Fibroblast of peridontal ligament (primary cell): ENCODE data around the gene AMER3.
"Not testable (repeated sequence)": the region's sequence is repeated elsewhere in the genome, so short reads cannot be mapped to it uniquely, and the experiment has no call there.

ENCODE experiments used
- DNase-seq: peaks from one replicate; pipeline ENCODE4 v3.0.0-alpha.2; 2010; ENCODE audit errors: extremely low read depth

AMER3 gene

DNA sequence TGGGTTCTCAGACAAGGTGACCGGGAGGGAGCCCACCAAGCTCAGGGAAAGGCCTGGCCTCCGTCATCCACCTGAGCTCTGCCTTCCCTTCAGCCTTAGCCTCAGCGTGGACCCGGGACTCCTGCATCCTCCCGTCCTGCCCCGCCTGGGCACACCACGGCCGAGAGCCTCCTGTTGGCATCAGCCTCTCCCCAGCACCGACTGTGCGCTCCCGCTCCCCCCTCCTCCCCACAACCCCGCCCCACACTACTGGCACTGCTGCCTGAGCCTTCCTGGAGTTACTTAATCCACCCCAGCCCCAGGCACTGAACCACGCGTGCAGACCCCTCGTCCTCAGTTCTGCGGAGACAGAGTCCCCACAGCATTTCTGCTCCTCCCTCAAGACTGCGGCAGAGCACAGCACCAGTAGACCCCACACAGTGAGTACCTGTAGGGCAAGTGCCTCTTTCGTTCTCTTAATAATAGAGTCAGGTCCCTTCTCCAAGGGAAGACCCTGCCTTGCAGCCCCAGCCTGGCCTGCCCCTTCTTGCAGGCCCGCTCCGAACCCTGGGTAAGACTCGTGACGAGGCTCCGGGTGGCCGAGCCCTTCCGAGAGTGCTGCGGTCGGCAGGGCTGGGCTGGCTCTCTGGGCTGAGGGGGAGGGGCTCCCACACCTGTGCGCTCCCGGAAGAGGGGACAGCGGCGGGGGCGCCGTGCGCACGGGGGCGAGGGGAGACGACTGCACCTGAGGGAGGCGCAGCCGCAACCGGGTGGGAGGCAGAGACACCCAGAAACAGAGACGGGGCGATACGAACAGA lies at the start of gene AMER3:
AMER3 (plus strand) TSS at position 285 of the 797 bp plus-strand sequence. CDS start 6,533 bp downstream, outside the sequence.
- DNase-seq = no peak

- DNase-seq = not testable (repeated sequence)
Observed at GRCh38 chr2:130714795-130715194, 40.5 kb upstream of the AMER3 start.

- DNase-seq = no peak
Observed at GRCh38 chr2:130720036-130720435, 35.3 kb upstream of the AMER3 start.

DNA sequence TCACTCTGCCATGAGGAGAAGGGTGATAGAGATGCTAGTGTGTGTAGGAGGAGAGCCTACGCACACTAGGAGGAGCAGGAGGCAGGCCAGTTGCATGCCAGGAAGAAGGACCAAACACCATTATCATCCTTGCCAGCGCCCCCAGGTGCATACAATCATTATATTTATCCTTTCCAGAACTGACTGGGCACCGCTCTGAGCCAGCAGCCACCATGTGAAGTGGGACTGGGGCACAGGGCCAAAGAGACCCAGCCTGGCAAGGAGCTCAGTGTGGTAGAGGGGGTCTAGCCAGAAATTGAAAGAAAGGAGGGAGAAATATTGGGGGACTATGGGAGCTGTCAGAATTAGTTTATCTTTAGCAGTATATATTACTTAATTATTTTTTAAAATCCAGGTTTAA lies 34.8 kb upstream of the AMER3 start:
- DNase-seq = no peak

GRCh38 chr2:130724455-130724854 lies 30.9 kb upstream of the AMER3 start:
- no peak for DNase-seq

GRCh38 chr2:130726614-130727180 lies 28.6 kb upstream of the AMER3 start:
- no peak for DNase-seq

DNA sequence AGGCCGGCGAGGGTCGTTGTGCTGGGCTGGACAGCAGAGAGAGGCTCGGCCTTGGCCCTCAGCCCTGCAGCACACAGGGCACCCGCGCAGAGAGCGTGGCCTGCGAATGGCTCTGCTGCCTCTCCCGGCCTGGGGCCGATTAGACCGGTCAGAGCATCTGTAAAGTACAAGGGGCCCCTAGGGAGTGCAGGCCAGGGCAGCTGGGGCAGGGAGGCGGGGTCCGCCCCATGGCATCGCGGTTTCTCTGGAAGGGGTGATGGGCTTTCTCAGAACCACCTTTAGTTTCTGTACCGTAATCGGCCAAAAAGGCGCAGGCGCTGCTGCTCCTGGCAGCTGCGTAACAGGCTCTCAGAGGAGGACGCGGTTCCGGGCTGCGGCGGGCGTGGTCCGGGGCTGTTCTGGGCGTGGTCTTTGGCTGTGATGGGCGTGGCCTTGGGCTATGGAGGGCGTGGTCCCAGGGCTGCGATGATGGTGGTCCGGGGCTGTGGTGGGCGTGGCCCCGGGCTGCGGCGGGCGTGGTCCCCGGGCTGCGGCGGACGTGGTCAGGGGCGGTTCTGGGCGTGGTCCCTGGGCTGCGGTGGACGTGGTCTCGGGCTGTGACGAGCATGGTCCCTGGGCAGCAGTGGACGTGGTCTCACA lies 27.9 kb upstream of the AMER3 start:
- peak; percentile 8 for DNase-seq

GRCh38 chr2:130728007-130728454 lies 27.3 kb upstream of the AMER3 start:
- no peak for DNase-seq

- DNase-seq = no peak
Observed at GRCh38 chr2:130728549-130729316, 26.6 kb upstream of the AMER3 start, which contains the start of gene GPR148. Gene GPR148, plus strand, starts transcription at chr2:130729070. Its CDS starts 82 bp downstream, at chr2:130729152.

- DNase-seq = no peak
Observed at GRCh38 chr2:130729322-130730299, 25.7 kb upstream of the AMER3 start.

- DNase-seq = not testable (repeated sequence)
Observed at GRCh38 chr2:130732257-130732656, 23.1 kb upstream of the AMER3 start.

GRCh38 chr2:130735200-130735599 lies 20.1 kb upstream of the AMER3 start:
- no peak for DNase-seq

- no peak for DNase-seq
Observed at GRCh38 chr2:130736487-130736886, 18.9 kb upstream of the AMER3 start.

- DNase-seq = no peak
Observed at GRCh38 chr2:130737592-130737991, 17.7 kb upstream of the AMER3 start.

GRCh38 chr2:130740671-130741070 lies 14.7 kb upstream of the AMER3 start:
- no peak for DNase-seq

DNA sequence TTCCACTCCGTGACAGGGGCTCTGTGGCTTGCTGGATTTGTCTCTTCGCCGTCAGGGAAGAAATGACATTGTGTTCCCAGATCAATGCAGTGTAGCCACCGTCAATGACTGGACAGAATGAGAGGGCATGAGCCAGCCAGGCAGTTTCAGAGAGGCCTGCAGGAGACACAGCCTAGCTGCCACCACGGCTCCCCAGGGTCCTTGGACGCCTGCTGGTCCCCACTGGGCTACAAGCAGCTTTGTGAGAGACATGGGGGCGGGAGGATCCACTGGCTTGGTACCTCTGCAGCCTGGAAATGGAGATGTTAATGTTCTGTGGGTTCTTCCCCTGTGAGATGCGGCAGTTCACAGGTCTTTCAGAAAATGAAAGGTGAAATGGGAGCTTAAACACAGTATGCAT lies 12.1 kb upstream of the AMER3 start:
- DNase-seq = no peak

GRCh38 chr2:130744287-130745117 lies 10.8 kb upstream of the AMER3 start:
- no peak for DNase-seq

GRCh38 chr2:130749078-130749477 lies 6.3 kb upstream of the AMER3 start:
- DNase-seq = no peak

DNA sequence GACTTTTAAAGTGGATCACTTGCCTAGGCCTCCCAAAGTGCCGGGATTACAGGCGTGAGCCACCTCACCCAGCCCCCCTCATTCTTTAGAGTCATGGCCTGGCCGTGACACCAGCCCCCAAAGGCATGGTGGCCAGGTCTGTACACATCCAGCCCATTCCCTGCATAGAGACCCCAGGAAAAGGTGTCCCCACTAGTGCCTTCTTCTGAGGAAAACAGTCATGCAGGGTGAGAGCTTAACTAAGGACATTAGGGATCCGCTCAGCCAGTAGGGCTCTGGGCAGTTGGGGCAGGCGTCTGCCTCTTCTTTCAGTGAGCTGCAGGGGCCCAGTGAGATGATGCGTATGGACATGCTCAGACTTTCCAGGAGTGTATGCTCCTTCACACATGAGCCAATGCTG lies 5.7 kb upstream of the AMER3 start:
- no peak for DNase-seq

GRCh38 chr2:130754811-130755210 lies 529 bp upstream of the AMER3 start:
- no peak for DNase-seq
